Measurements from ENCODE around the gene PHF11. TPM values are rescaled to one million over a fixed set of nuclear protein-coding genes. Genes with fewer than 3 reads are reported as not detected.

Gene PHF11
- total and polyA plus RNA-seq, 2 of the 8 experiments (the other 6 are each of a cell fraction or from before 2014, with no cell fraction given) = 6.1 to 8.1 TPM

DNA sequence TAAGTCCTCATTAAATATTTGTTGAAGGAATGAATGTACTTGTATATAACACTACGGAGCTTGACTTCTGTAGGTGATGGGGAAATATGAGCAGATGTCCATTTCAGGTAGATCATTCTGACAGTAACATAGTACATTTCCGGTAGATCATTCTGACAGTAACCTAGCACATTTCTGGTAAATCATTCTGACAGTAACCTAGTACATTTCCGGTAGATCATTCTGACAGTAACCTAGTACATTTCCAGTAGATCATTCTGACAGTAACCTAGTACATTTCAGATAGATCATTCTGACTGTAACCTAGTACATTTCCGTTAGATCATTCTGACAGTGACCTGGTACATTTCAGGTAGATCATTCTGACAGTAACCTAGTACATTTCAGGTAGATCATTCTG, 2.5 kb downstream of the PHF11 start:
- H2BK120ac ChIP-seq (replicated peaks; ENCODE audit: low read depth, low read length) = no peak overlapping the region
- no peaks in the 10 kb centered on the region for H3K4me1 ChIP-seq (replicated peaks in 1 of 4; ENCODE audit: control insufficient read depth in 3 of 4, insufficient read depth in 4 of 4, low read length in 3 of 4)
- no peak overlapping the region for H2AK5ac ChIP-seq (ENCODE audit: low read depth, low read length)
- H2AFZ ChIP-seq (ENCODE audit: low read length) = no peak overlapping the region
- H2BK5ac ChIP-seq (ENCODE audit: low read depth, low read length) = no peak overlapping the region
- H4K5ac ChIP-seq (ENCODE audit: insufficient read length, low read depth, low read length) = no peak overlapping the region
- no peak overlapping the region for H3K4me2 ChIP-seq (ENCODE audit: insufficient read depth in 1 of 2, low read depth in 2 of 2, low read length in 2 of 2)
- H3K9ac ChIP-seq (replicated peaks in 1 of 4; ENCODE audit: extremely low read depth in 1 of 4, low read depth in 3 of 4, low read length in 3 of 4) = no peak overlapping the region
- no peak overlapping the region for H3K4ac ChIP-seq (replicated peaks; ENCODE audit: insufficient read length, low read depth, low read length)
- H3K18ac ChIP-seq (ENCODE audit: extremely low read depth, low read length) = no peak overlapping the region
- no peak overlapping the region for H2BK15ac ChIP-seq (ENCODE audit: low read length)
- TF ChIP-seq CHD1 (IDR thresholded peaks at IDR 0.05; ENCODE audit: low read depth, low read length) (no peak), SP1 (IDR thresholded peaks at IDR 0.05; ENCODE audit: low read depth, low read length) (no peak), KDM5A (IDR thresholded peaks at IDR 0.05; ENCODE audit: low read length) (no peak), JUN (IDR thresholded peaks at IDR 0.05; ENCODE audit: low read depth, low read length) (no peak), POU5F1 (IDR thresholded peaks at IDR 0.05; ENCODE audit: low read depth, low read length) (no peak), RBBP5 (IDR thresholded peaks at IDR 0.05; ENCODE audit: borderline replicate concordance, low read depth, low read length) (no peak), RAD21 (IDR thresholded peaks at IDR 0.05 in 1 of 2, conservative IDR thresholded peaks at IDR 0.05 in 1 of 2; ENCODE audit: low read depth in 2 of 2, low read length in 2 of 2) (no peak), BCL11A (IDR thresholded peaks at IDR 0.05; ENCODE audit: low read depth in 2 of 2, low read length in 2 of 2) (no peak), EGR1 (IDR thresholded peaks at IDR 0.05; ENCODE audit: borderline replicate concordance, low read depth, low read length) (no peak)
- H4K8ac ChIP-seq (ENCODE audit: extremely low read depth, insufficient read depth, low read length) = no peak overlapping the region
- ChIA-PET CTCF (ENCODE audit: partially characterized antibody) (no interaction called here), POLR2A (ENCODE audit: partially characterized antibody) (no interaction called here)
- H3K23ac ChIP-seq (ENCODE audit: insufficient read length) = no peak overlapping the region
- H2BK12ac ChIP-seq (ENCODE audit: low read depth, low read length) = no peak overlapping the region
- H4K20me1 ChIP-seq (replicated peaks in 1 of 2; ENCODE audit: control insufficient read depth in 1 of 2, insufficient read depth in 2 of 2, low read length in 2 of 2) = no peaks in the 10 kb centered on the region
- H3K23me2 ChIP-seq (ENCODE audit: low read depth, low read length) = peaks cover 5% of the 10 kb centered on the region; the same call in 1 of the 2 replicates
- 88% methylated on average over 4 of the region's 4 CpGs; no CpG with 5 or more reads in 1 of the 2 experiments for WGBS, 2 experiments (ENCODE audit: extremely low coverage in 1 of 2, insufficient coverage in 1 of 2, insufficient read length in 1 of 2, insufficient replicate concordance in 2 of 2, low coverage in 1 of 2, low lambda C conversion rate in 2 of 2, missing lambda C conversion rate in 1 of 2)
- DNase-seq (ENCODE audit: low read depth in 1 of 2, low spot score in 2 of 2) (no peak), FAIRE-seq (no peak)
- no peaks in the 10 kb centered on the region for H3K79me2 ChIP-seq (ENCODE audit: control insufficient read depth in 1 of 2, insufficient read depth in 2 of 2, low read length in 2 of 2)
- no peaks in the 10 kb centered on the region for H3K9me3 ChIP-seq (ENCODE audit: insufficient read depth in 2 of 2, low read depth in 1 of 2, low read length in 1 of 2)
- H3K4me3 ChIP-seq (ENCODE audit: extremely low read depth in 1 of 4, insufficient read depth in 2 of 4, low read depth in 3 of 4, low read length in 4 of 4) = no peak overlapping the region
- no peak overlapping the region for H2BK20ac ChIP-seq (ENCODE audit: low read length)
- no peaks in the 10 kb centered on the region for H3K79me1 ChIP-seq (ENCODE audit: low read depth, low read length)
- H3K27ac ChIP-seq (ENCODE audit: low read depth, low read length) = no peak overlapping the region
- no peak overlapping the region for H3K14ac ChIP-seq (ENCODE audit: insufficient read length)
- H3K36me3 ChIP-seq (ENCODE audit: control insufficient read depth in 2 of 4, insufficient read depth in 4 of 4, low read length in 3 of 4) = no peaks in the 10 kb centered on the region
- 0 out of 7 replicates have a peak, but pooled peaks cover 0 to 2% (median 0%) of the 10 kb centered on the region in 4 experiments for H3K27me3 ChIP-seq (replicated peaks in 1 of 4; ENCODE audit: control insufficient read depth in 3 of 4, extremely low read depth in 1 of 4, insufficient read depth in 3 of 4, low read length in 3 of 4)
- no peak overlapping the region for H4K91ac ChIP-seq (replicated peaks; ENCODE audit: insufficient read length, low read length)
- no peak overlapping the region for H3K56ac ChIP-seq (replicated peaks; ENCODE audit: insufficient read length, low read depth, low read length)
